ENCODE measurements around the gene BOLA2.
"Not testable (repeated sequence)": the region's sequence is repeated elsewhere in the genome, so short reads cannot be mapped to it uniquely, and the experiment has no call there.

BOLA2 gene

DNA sequence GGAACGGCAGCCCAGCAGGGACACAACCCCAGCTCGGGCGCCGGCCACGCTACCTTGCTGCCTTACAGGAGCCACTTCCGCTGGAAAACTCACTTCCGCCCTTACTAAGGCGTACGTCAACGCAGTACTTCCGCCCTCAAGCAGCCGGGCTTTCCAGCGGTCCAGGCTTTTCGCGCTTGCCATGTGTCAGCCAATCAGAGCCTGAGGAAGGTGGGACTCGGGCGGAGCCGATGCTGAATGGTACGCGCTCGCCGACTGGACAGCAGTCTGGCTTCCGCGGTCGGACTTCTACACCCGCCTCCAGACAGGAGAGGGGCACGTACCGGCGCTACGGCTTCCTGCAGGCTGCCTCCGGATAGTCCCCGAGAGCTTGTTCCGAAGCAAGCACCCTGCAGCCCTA lies at the start of gene BOLA2, which contains the start of gene SLX1B:
Gene BOLA2, minus strand, starts transcription at position 83 of the 400 bp plus-strand sequence. CDS start 98 bp downstream, outside the sequence.
Gene SLX1B, plus strand, starts transcription at position 265 of the 400 bp plus-strand sequence.
- not testable (repeated sequence) for H3K4me1 ChIP-seq (ENCODE audit: control insufficient read depth in 1 of 2, insufficient read depth in 2 of 2, low read length in 2 of 2); H3K27me3 ChIP-seq (ENCODE audit: low read depth, low read length); H3K4me3 ChIP-seq (ENCODE audit: low read depth in 1 of 2, low read length in 2 of 2); H3K9me3 ChIP-seq (ENCODE audit: control insufficient read depth in 1 of 2, low read length in 2 of 2); H3K36me3 ChIP-seq (ENCODE audit: control insufficient read depth in 1 of 2, insufficient read depth in 2 of 2, low read length in 2 of 2); H3K27ac ChIP-seq (ENCODE audit: low read length)

DNA sequence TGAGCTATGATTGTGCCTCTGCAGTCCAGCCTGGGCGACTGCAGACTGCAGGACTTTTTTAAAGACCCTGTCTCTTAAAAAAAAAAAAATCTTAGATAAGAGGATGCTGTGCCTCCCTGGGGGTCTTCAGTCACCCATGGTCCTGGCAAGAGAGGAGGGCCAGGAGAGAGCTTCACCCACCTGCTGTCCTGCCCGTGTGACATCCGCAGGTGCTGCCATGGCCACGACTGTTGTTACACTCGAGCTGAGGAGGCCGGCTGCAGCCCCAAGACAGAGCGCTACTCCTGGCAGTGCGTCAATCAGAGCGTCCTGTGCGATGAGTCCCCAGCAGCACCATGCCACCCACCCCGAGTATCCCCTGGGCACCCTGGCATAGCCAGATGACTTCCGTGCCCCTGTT lies 28.1 kb upstream of the BOLA2 start:
- not testable (repeated sequence) for H3K36me3 ChIP-seq (ENCODE audit: control insufficient read depth in 1 of 2, insufficient read depth in 2 of 2, low read length in 2 of 2); H3K4me3 ChIP-seq (ENCODE audit: low read depth in 1 of 2, low read length in 2 of 2); H3K27ac ChIP-seq (ENCODE audit: low read length); H3K9me3 ChIP-seq (ENCODE audit: control insufficient read depth in 1 of 2, low read length in 2 of 2); H3K4me1 ChIP-seq (ENCODE audit: control insufficient read depth in 1 of 2, insufficient read depth in 2 of 2, low read length in 2 of 2); H3K27me3 ChIP-seq (ENCODE audit: low read depth, low read length)

DNA sequence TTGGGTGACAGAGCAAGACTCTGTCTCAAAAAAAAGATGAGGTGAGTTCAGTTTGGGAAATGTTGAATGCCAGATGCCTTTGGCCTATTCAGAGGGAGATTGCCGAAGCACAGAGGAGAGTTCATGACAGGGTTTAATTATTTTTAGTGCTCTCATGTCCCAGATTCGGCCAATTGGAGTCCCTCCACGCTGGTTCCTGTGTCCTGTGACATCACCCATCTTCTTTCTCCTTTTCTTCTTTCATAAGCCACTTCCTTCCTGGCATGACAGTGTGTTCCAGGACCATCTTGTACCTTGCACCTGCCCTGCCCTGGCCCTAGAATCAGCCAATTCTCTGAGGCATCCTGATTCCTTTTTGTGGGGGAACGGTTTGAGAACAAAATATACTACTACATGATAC lies 17.9 kb upstream of the BOLA2 start:
- not testable (repeated sequence) for H3K4me1 ChIP-seq (ENCODE audit: control insufficient read depth in 1 of 2, insufficient read depth in 2 of 2, low read length in 2 of 2); H3K36me3 ChIP-seq (ENCODE audit: control insufficient read depth in 1 of 2, insufficient read depth in 2 of 2, low read length in 2 of 2); H3K4me3 ChIP-seq (ENCODE audit: low read depth in 1 of 2, low read length in 2 of 2); H3K9me3 ChIP-seq (ENCODE audit: control insufficient read depth in 1 of 2, low read length in 2 of 2); H3K27me3 ChIP-seq (ENCODE audit: low read depth, low read length); H3K27ac ChIP-seq (ENCODE audit: low read length)

DNA sequence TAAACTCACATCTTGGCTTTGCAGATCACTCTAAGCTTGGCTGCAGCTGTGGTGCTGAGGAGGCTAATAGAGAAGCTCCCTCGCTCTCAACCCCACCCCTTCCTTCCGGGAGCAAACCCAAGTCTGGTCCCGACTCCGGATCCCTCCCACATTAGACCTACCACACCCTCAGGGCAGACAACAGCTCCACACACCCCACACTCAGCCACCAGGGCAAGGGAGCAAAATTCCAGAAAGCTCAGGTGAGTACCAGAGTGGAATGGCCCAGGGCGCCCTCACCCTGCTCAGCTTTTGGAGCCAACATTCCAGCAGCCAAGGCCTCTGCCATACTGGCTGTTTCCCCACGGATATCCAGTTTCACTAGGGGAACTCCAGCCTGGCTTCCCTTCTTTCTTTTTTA lies 15.5 kb upstream of the BOLA2 start:
- H3K4me3 ChIP-seq (ENCODE audit: low read depth in 1 of 2, low read length in 2 of 2); H3K27me3 ChIP-seq (ENCODE audit: low read depth, low read length); H3K27ac ChIP-seq (ENCODE audit: low read length); H3K4me1 ChIP-seq (ENCODE audit: control insufficient read depth in 1 of 2, insufficient read depth in 2 of 2, low read length in 2 of 2); H3K9me3 ChIP-seq (ENCODE audit: control insufficient read depth in 1 of 2, low read length in 2 of 2); H3K36me3 ChIP-seq (ENCODE audit: control insufficient read depth in 1 of 2, insufficient read depth in 2 of 2, low read length in 2 of 2): not testable (repeated sequence)

DNA sequence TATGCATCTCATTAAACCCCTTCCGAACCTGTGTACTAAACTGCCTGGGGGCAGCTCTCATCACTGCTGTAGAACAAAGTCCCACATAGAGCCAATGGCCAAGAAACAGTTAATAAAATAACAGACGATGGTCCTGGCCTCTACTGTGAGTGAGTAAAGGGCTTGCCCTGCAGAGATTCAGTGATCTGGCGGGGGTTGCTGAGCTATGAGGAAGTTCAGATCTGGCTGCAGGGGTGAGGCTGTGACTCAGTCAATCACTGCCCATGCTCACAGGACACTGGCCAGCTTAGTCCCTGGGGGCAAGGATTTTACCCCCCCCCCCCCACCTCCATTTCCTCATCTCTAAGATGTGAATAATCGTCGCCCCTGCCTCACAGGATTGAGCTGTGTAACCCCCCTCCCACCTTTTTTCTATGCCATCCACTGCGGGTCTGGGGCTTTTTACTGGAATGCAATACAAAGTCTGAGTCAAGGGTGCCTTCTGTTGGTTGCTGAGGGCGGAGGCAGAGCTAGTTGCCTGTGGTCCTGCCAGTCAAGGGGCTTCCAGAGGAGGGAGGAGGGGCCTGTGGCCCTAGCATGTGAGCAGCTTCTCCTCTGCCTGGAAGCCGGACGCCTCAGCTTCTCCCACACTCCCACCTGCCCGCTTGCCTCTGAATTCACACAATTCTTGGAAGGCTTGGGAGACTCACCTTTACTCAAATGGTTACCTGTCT lies 13.7 kb upstream of the BOLA2 start:
- H3K9me3 ChIP-seq (ENCODE audit: control insufficient read depth in 1 of 2, low read length in 2 of 2); H3K27me3 ChIP-seq (ENCODE audit: low read depth, low read length); H3K27ac ChIP-seq (ENCODE audit: low read length): not testable (repeated sequence)

DNA sequence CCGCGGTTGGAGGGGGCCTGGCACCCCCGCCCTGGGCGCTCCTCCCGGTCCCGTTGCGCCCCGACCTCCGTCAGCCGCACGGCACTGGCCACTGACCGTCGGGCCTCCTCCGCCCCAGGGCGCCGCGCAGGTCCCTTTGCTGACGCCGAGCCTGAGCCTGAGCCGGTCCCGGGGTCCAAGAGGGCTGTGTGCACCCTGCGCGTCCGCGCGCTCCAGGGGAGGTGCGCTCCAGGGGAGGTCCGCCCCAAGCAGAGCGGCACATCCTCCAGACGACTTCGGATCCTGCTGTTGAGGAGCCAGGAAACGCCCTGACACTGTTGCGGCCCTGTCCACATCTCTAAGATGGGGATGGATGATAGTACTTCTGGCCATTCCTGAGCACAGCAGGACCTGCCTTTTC lies 12.8 kb upstream of the BOLA2 start:
- H3K27ac ChIP-seq (ENCODE audit: low read length); H3K9me3 ChIP-seq (ENCODE audit: control insufficient read depth in 1 of 2, low read length in 2 of 2); H3K4me3 ChIP-seq (ENCODE audit: low read depth in 1 of 2, low read length in 2 of 2); H3K36me3 ChIP-seq (ENCODE audit: control insufficient read depth in 1 of 2, insufficient read depth in 2 of 2, low read length in 2 of 2); H3K4me1 ChIP-seq (ENCODE audit: control insufficient read depth in 1 of 2, insufficient read depth in 2 of 2, low read length in 2 of 2); H3K27me3 ChIP-seq (ENCODE audit: low read depth, low read length): not testable (repeated sequence)

More for the DNA sequence above, 13.7 kb upstream of the BOLA2 start:
- not testable (repeated sequence) for H3K4me3 ChIP-seq (ENCODE audit: low read depth in 1 of 2, low read length in 2 of 2); H3K36me3 ChIP-seq (ENCODE audit: control insufficient read depth in 1 of 2, insufficient read depth in 2 of 2, low read length in 2 of 2); H3K4me1 ChIP-seq (ENCODE audit: control insufficient read depth in 1 of 2, insufficient read depth in 2 of 2, low read length in 2 of 2)

DNA sequence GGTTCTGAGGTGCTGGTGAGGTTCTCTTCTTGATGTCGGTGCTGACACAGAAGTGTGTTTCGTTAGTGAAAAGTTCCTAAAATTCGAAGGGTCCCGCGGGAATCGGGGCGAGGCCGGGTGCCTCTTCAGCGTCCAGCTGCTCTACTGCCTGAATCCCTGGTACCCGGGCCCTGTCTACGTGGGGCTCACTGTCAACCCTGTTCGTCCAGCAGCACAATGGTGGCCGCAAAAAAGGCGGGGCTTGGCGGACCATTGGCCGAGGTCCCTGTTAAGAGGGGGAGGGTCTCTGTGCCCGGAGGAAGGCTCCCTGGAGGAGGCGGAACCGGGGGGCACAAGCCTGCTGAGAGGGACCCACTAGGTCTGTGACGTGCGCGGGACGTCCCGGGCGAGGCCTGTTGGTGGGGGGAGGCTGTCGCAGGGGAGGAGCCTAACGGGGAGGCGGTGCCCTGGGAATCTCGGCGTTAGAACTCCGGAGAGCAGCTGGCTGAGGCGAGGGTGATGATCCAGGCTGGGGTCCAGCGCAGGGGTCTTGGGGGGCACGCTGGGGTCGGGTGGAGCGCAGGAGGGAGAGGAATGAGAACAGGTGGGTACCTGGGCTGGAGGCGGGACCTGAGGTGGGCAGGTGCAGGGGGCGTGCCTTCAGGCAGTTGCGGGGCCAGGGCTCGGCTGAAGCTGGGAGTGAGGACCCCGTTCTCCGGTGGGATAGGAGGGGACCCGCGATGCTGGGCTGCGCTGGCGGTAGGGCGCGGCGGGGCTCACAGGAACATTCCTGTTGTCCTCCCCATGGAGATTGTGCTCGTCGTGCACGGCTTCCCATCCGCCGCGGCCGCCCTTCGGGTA lies 12.1 kb upstream of the BOLA2 start:
- H3K4me1 ChIP-seq (ENCODE audit: control insufficient read depth in 1 of 2, insufficient read depth in 2 of 2, low read length in 2 of 2); H3K27ac ChIP-seq (ENCODE audit: low read length); H3K9me3 ChIP-seq (ENCODE audit: control insufficient read depth in 1 of 2, low read length in 2 of 2); H3K4me3 ChIP-seq (ENCODE audit: low read depth in 1 of 2, low read length in 2 of 2); H3K27me3 ChIP-seq (ENCODE audit: low read depth, low read length); H3K36me3 ChIP-seq (ENCODE audit: control insufficient read depth in 1 of 2, insufficient read depth in 2 of 2, low read length in 2 of 2): not testable (repeated sequence)

DNA sequence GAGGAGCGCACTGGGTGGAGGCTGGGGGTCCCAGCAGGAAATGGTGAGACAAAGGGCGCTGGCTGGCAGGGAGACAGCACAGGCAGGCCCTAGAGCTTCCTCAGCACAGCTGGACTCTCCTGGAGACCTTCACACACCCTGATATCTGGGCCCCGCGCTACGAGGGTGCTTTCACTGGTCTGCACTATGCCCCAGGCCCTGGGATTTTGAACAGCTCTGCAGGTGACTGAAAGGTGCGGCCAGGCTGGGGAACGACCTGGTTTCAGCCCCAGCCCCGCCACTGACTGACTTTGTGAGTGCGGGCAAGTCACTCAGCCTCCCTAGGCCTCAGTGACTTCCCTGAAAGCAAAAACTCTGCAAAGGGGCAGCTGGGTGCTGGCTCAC lies 6.5 kb upstream of the BOLA2 start:
- not testable (repeated sequence) for H3K9me3 ChIP-seq (ENCODE audit: control insufficient read depth in 1 of 2, low read length in 2 of 2); H3K27ac ChIP-seq (ENCODE audit: low read length); H3K36me3 ChIP-seq (ENCODE audit: control insufficient read depth in 1 of 2, insufficient read depth in 2 of 2, low read length in 2 of 2); H3K4me1 ChIP-seq (ENCODE audit: control insufficient read depth in 1 of 2, insufficient read depth in 2 of 2, low read length in 2 of 2); H3K27me3 ChIP-seq (ENCODE audit: low read depth, low read length); H3K4me3 ChIP-seq (ENCODE audit: low read depth in 1 of 2, low read length in 2 of 2)

DNA sequence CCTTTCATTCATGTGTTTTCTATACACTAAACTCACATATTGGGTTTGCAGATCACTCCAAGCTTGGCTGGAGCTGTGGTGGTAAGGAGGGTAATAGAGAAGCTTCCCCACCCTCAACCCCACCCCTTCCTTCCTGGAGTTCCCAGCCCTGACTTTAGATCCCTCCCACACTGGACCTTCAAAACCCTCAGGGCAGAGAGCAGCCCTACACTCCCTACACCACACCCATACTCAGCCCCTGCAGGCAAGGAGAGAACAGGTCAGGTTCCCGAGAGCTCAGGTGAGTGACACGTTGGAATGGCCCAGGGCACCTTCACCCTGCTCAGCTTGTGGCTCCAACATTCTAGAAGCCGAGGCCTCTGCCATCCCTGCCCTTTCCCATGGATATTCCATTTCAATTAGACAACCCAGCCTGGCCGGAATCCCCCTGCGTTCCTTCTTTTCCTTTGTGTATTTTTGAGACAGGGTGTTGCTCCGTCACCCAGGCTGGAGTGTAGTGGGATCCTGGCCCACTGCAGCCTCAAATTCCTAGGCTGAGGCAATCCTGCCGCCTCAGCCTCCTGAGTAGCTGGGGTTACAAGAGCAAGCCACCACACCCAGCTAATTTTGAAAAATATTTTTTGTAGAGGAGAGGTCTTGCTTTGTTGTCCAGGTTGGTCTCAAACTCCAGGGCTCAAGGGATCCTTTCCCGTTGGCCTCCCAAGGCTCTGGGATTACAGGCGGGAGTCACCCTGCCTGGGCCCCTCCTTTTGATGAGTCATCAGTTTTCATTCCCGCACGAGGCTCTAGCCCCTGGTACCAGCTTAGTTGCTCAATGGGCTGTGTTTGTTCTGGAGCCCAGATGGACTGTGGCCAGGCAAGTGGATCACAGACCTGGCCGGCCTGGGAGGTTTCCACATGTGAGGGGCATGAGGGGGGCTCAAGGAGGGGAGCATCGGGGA lies 5.8 kb upstream of the BOLA2 start, which contains the start of gene SULT1A4:
Gene SULT1A4, plus strand, starts transcription at position 208 of the 941 bp plus-strand sequence. CDS start 1,473 bp downstream, outside the sequence.
- H3K36me3 ChIP-seq (ENCODE audit: control insufficient read depth in 1 of 2, insufficient read depth in 2 of 2, low read length in 2 of 2); H3K4me1 ChIP-seq (ENCODE audit: control insufficient read depth in 1 of 2, insufficient read depth in 2 of 2, low read length in 2 of 2); H3K4me3 ChIP-seq (ENCODE audit: low read depth in 1 of 2, low read length in 2 of 2); H3K27me3 ChIP-seq (ENCODE audit: low read depth, low read length); H3K9me3 ChIP-seq (ENCODE audit: control insufficient read depth in 1 of 2, low read length in 2 of 2); H3K27ac ChIP-seq (ENCODE audit: low read length): not testable (repeated sequence)

DNA sequence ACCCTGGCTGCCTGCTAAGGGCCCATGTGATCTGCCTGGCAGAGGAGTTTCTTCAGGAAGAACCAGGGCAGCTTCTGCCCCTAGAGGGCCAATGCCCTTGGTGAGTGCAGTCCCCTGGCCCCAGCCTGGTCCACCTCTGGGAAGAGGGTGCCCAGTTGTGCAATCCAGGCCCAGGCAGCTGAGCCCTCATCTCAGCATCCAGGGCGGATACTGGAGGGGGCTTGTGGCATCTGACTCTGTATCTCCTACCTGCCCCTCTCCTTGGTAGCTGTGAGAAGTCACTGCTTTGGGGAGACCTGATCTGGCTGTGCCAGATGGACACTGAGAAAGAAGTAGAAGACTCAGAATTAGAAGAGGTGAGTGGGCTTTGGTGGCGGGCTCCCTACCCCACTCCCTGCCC lies 3.5 kb upstream of the BOLA2 start:
- not testable (repeated sequence) for H3K36me3 ChIP-seq (ENCODE audit: control insufficient read depth in 1 of 2, insufficient read depth in 2 of 2, low read length in 2 of 2); H3K9me3 ChIP-seq (ENCODE audit: control insufficient read depth in 1 of 2, low read length in 2 of 2); H3K27ac ChIP-seq (ENCODE audit: low read length); H3K27me3 ChIP-seq (ENCODE audit: low read depth, low read length); H3K4me1 ChIP-seq (ENCODE audit: control insufficient read depth in 1 of 2, insufficient read depth in 2 of 2, low read length in 2 of 2); H3K4me3 ChIP-seq (ENCODE audit: low read depth in 1 of 2, low read length in 2 of 2)

DNA sequence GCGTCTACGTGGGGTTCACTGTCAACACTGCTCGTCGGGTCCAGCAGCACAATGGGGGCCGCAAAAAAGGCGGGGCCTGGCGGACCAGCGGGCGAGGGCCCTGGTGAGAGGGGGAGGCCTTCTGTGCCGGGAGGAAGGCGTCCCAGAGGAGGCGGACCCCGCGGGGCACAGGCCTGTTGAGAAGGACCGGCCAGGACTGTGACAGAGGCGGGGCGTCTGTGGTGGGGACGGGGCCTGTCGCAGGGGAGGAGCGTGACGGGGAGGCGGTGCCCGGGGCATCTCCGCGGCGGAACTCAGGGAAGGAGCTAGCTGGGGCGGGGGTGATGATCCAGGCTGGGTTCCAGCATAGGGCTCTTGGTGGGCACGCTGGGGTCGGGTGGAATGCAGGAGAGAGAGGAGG lies 677 bp upstream of the BOLA2 start:
- H3K4me3 ChIP-seq (ENCODE audit: low read depth in 1 of 2, low read length in 2 of 2); H3K27ac ChIP-seq (ENCODE audit: low read length); H3K36me3 ChIP-seq (ENCODE audit: control insufficient read depth in 1 of 2, insufficient read depth in 2 of 2, low read length in 2 of 2); H3K27me3 ChIP-seq (ENCODE audit: low read depth, low read length); H3K9me3 ChIP-seq (ENCODE audit: control insufficient read depth in 1 of 2, low read length in 2 of 2); H3K4me1 ChIP-seq (ENCODE audit: control insufficient read depth in 1 of 2, insufficient read depth in 2 of 2, low read length in 2 of 2): not testable (repeated sequence)
